HepG2 (cell line): ENCODE data around the gene CIB2. TPM values are rescaled to one million over a fixed set of nuclear protein-coding genes. Genes with fewer than 3 reads are reported as not detected.
A peak's percentile ranks its signal among the peaks of the same experiment; 100 is the strongest.

ENCODE experiments used
- ARID4A ChIP-seq: sonication (generic); formaldehyde crosslinking; IDR thresholded peaks from 2 replicates; pipeline ENCODE4 v1.5.0; 2020; ENCODE audit warnings: mild to moderate bottlenecking, missing genetic modification reagents, borderline replicate concordance
- ATF7 ChIP-seq, 2 experiments: fragments of 450-650 bp in 1 of 2; sonication (generic) in 1 of 2; formaldehyde crosslinking in 1 of 2; IDR thresholded peaks; 2 replicates each; pipeline versions ENCODE4 v1.4.0 to v1.6.1; 2016 to 2020; ENCODE audit warnings: antibody characterized with exemption in 1 of 2, mild to moderate bottlenecking in 1 of 2, missing genetic modification reagents in 1 of 2
- GPN1 ChIP-seq: sonication (generic); formaldehyde crosslinking; IDR thresholded peaks from 2 replicates; pipeline ENCODE4 v1.5.1; 2020; ENCODE audit warnings: missing genetic modification reagents, borderline replicate concordance
- HMGXB4 ChIP-seq, 2 experiments: sonication (generic) in 1 of 2; formaldehyde crosslinking in 1 of 2; IDR thresholded peaks; 2 replicates each; pipeline versions ENCODE4 v1.4.0 to v1.6.1; 2018 to 2020; ENCODE audit warnings: missing genetic modification reagents in 2 of 2, borderline replicate concordance in 1 of 2, low read depth in 1 of 2, mild to moderate bottlenecking in 1 of 2, missing biosample characterization in 1 of 2
- ISL2 ChIP-seq: sonication (generic); formaldehyde crosslinking; IDR thresholded peaks from 2 replicates; pipeline ENCODE4 v1.5.0; 2020; ENCODE audit warnings: missing genetic modification reagents
- KDM1A ChIP-seq: IDR thresholded peaks from 2 replicates; pipeline ENCODE4 v1.6.1; 2016; ENCODE audit warnings: missing compliant biosample characterization
- MEIS2 ChIP-seq: sonication (generic); formaldehyde crosslinking; IDR thresholded peaks from 2 replicates; pipeline ENCODE4 v1.9.0; 2021; ENCODE audit warnings: mild to moderate bottlenecking, missing genetic modification reagents
- MZF1 ChIP-seq: sonication (generic); formaldehyde crosslinking; IDR thresholded peaks from 2 replicates; pipeline ENCODE4 v1.8.1; 2023; ENCODE audit warnings: mild to moderate bottlenecking, missing genetic modification reagents, borderline replicate concordance
- PAWR ChIP-seq: sonication (generic); formaldehyde crosslinking; IDR thresholded peaks from 2 replicates; pipeline ENCODE4 v1.4.0; 2020; ENCODE audit warnings: missing genetic modification reagents, mild to moderate bottlenecking, borderline replicate concordance
- PLSCR1 ChIP-seq: sonication (generic); formaldehyde crosslinking; IDR thresholded peaks from 2 replicates; pipeline ENCODE4 v1.5.0; 2020; ENCODE audit warnings: missing genetic modification reagents, mild to moderate bottlenecking, borderline replicate concordance
- POGZ ChIP-seq: sonication (generic); formaldehyde crosslinking; IDR thresholded peaks from 2 replicates; pipeline ENCODE4 v1.4.0; 2020; ENCODE audit warnings: mild to moderate bottlenecking, missing genetic modification reagents
- POLR2G ChIP-seq: fragments of 200-400 bp; formaldehyde crosslinking; IDR thresholded peaks from 2 replicates; pipeline ENCODE4 v1.6.1; 2018; ENCODE audit warnings: mild to moderate bottlenecking, low read depth, low read length, moderate library complexity
- RBFOX2 ChIP-seq: fragments of 200-400 bp; formaldehyde crosslinking; IDR thresholded peaks from 2 replicates; pipeline ENCODE4 v1.6.1; 2017; ENCODE audit warnings: low read depth, mild to moderate bottlenecking, low read length
- SIX1 ChIP-seq: sonication (generic); formaldehyde crosslinking; IDR thresholded peaks from 2 replicates; pipeline ENCODE4 v1.4.0; 2020; ENCODE audit warnings: missing genetic modification reagents, borderline replicate concordance
- SIX4 ChIP-seq: sonication (generic); formaldehyde crosslinking; IDR thresholded peaks from 2 replicates; pipeline ENCODE4 v1.4.0; 2020; ENCODE audit warnings: missing genetic modification reagents
- XBP1 ChIP-seq: sonication (generic); formaldehyde crosslinking; IDR thresholded peaks from 2 replicates; pipeline ENCODE4 v1.5.0; 2020; ENCODE audit warnings: missing genetic modification reagents
- ZNF143 ChIP-seq: sonication (generic); formaldehyde crosslinking; IDR thresholded peaks from 2 replicates; pipeline ENCODE4 v1.4.0; 2020; ENCODE audit warnings: missing genetic modification reagents
- ZNF333 ChIP-seq: sonication (generic); formaldehyde crosslinking; IDR thresholded peaks from 2 replicates; pipeline ENCODE4 v1.4.0; 2020; ENCODE audit warnings: mild to moderate bottlenecking, missing genetic modification reagents, borderline replicate concordance
- ZSCAN30 ChIP-seq: sonication (generic); formaldehyde crosslinking; IDR thresholded peaks from 2 replicates; pipeline ENCODE4 v1.5.0; 2020; ENCODE audit warnings: mild to moderate bottlenecking, missing genetic modification reagents
- polyA plus RNA-seq, 8 experiments: library from polyadenylated mRNA; depleted of rRNA in 3 of 8; stranded (reverse) in 7 of 8; unstranded in 1 of 8; fragments of >200 nt; fragmentation: Illumina TruSeq in 4 of 8; extraction: Trizol in 4 of 8; gene quantifications; 2 replicates each; pipeline versions ENCODE4 v1.2.1 to v1.2.3, GENCODE V29; 2011 to 2016; ENCODE audit warnings: low read depth in 4 of 8, missing spikeins in 1 of 8, mixed read lengths in 1 of 8; ENCODE audit not compliant: insufficient read depth in 1 of 8
- total RNA-seq, 5 experiments: library from RNA; depleted of rRNA; stranded (reverse); fragments of >200 nt; fragmentation: Illumina TruSeq; extraction: Trizol; gene quantifications; 2 replicates each; pipeline ENCODE4 v1.2.3, GENCODE V29; 2016; ENCODE audit warnings: low read depth in 1 of 5
- TF ChIP-seq, protein P1 (sequence below): sonication (generic); formaldehyde crosslinking; IDR thresholded peaks from 2 replicates; pipeline ENCODE4 v1.8.0; 2022; ENCODE audit warnings: missing genetic modification reagents, mild to moderate bottlenecking, moderate library complexity, borderline replicate concordance

The CIB2 gene
- total and polyA plus RNA-seq, 2 of the 13 experiments (the other 11 are each of a cell fraction or from before 2014, with no cell fraction given) = 1.4 to 1.5 TPM

DNA sequence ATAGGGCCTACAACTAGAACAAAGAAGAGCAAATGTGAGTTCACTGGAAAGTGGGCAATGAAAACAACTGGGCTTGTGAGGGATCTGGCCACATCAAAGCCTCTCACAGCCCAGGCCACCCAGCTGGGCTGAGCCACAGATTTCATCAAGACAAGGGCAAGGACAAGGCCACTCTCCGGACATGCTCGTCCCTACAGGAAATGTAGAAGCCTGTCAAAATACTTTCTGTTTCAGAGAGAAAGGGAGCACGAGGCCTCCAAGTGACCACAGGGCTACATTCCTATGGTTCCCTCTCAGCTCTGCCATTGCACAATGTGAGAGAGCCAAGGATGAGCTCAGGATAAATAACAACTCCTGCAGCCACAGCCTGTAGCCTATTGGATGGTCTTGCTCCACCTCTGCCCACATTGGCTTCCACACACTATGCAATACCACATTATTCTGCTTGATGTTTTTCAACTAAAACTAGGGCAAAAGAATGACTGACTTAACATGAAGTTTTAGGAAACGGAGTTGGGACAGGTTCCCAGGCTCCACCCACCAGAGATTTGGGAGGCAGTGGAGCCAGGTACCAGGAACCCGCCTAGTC, 65.9 kb downstream of the CIB2 start (continued):
- TF ChIP-seq ATF7 (IDR thresholded peaks at IDR 0.05) (peak; percentile 77), ATF7 (CRISPR knock-in tag; IDR thresholded peaks at IDR 0.05) (peak; percentile 91), RBFOX2 (no peak), ARID4A (CRISPR knock-in tag) (peak; percentile 91), SIX1 (CRISPR knock-in tag) (peak; percentile 78; the same call in 1 of the 2 replicates), ZNF333 (CRISPR knock-in tag) (no peak), SIX4 (CRISPR knock-in tag) (peak; percentile 82), XBP1 (CRISPR knock-in tag) (0 out of 2 replicates have a peak, but pooled peaks have one; percentile 33), ZNF143 (peak; percentile 64), POLR2G (no peak), MEIS2 (CRISPR knock-in tag) (peak; percentile 96), HMGXB4 (CRISPR knock-in tag; IDR thresholded peaks at IDR 0.05; ENCODE audit: borderline replicate concordance in 1 of 2, low read depth in 1 of 2) (peak; percentile 68 to 80; a peak in 3 of 4 replicates), ISL2 (CRISPR knock-in tag) (peak; percentile 97), POGZ (peak; percentile 88), GPN1 (CRISPR knock-in tag) (no peak), KDM1A (CRISPR knock-in tag) (peak; percentile 80), PAWR (CRISPR knock-in tag) (0 out of 2 replicates have a peak, but pooled peaks have one; percentile 28), MZF1 (CRISPR knock-in tag) (no peak), PLSCR1 (CRISPR knock-in tag) (no peak), ZSCAN30 (CRISPR knock-in tag) (no peak)
- TF ChIP-seq, protein P1, sequence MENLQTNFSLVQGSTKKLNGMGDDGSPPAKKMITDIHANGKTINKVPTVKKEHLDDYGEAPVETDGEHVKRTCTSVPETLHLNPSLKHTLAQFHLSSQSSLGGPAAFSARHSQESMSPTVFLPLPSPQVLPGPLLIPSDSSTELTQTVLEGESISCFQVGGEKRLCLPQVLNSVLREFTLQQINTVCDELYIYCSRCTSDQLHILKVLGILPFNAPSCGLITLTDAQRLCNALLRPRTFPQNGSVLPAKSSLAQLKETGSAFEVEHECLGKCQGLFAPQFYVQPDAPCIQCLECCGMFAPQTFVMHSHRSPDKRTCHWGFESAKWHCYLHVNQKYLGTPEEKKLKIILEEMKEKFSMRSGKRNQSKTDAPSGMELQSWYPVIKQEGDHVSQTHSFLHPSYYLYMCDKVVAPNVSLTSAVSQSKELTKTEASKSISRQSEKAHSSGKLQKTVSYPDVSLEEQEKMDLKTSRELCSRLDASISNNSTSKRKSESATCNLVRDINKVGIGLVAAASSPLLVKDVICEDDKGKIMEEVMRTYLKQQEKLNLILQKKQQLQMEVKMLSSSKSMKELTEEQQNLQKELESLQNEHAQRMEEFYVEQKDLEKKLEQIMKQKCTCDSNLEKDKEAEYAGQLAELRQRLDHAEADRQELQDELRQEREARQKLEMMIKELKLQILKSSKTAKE (CRISPR knock-in tag) = peak; percentile 98
